ENCODE measurements around the gene UBD. TPM values are rescaled to one million over a fixed set of nuclear protein-coding genes. Genes with fewer than 3 reads are reported as not detected.

The UBD gene
- total and polyA plus RNA-seq, 2 of the 13 experiments (the other 11 are each of a cell fraction or from before 2014, with no cell fraction given), result 13.9 to 172 TPM

GRCh38 chr6:29559524-29560287 is at the start of gene UBD (continued):
- TF ChIP-seq TIGD3 (CRISPR knock-in tag; IDR thresholded peaks at IDR 0.05; ENCODE audit: borderline replicate concordance) (no peak), ETV6 (CRISPR knock-in tag; conservative IDR thresholded peaks at IDR 0.05) (no peak), ELF3 (CRISPR knock-in tag; IDR thresholded peaks at IDR 0.05) (no peak), ZNF597 (CRISPR knock-in tag; IDR thresholded peaks at IDR 0.05) (no peak), SUZ12 (IDR thresholded peaks at IDR 0.05; ENCODE audit: low read depth, low read length) (no peak), RBAK (CRISPR knock-in tag; IDR thresholded peaks at IDR 0.05) (no peak), ZNF350 (CRISPR knock-in tag; IDR thresholded peaks at IDR 0.05; ENCODE audit: borderline replicate concordance, low read depth) (no peak), HDAC6 (IDR thresholded peaks at IDR 0.05; ENCODE audit: low read depth, low read length) (no peak), SMAD3 (CRISPR knock-in tag; IDR thresholded peaks at IDR 0.05) (0 out of 2 replicates have a peak, but pooled peaks have one; percentile 24), SRSF9 (IDR thresholded peaks at IDR 0.05; ENCODE audit: borderline replicate concordance, insufficient read depth, low read depth, low read length, poor library complexity, severe bottlenecking) (no peak)
- TF ChIP-seq, protein P1, sequence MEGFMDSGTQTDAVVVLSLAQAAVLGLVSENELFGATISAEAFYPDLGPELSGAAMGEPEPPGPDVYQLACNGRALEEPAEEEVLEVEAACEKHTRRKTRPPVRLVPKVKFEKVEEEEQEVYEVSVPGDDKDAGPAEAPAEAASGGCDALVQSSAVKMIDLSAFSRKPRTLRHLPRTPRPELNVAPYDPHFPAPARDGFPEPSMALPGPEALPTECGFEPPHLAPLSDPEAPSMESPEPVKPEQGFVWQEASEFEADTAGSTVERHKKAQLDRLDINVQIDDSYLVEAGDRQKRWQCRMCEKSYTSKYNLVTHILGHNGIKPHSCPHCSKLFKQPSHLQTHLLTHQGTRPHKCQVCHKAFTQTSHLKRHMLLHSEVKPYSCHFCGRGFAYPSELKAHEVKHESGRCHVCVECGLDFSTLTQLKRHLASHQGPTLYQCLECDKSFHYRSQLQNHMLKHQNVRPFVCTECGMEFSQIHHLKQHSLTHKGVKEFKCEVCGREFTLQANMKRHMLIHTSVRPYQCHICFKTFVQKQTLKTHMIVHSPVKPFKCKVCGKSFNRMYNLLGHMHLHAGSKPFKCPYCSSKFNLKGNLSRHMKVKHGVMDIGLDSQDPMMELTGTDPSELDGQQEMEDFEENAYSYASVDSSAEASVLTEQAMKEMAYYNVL (CRISPR knock-in tag; IDR thresholded peaks at IDR 0.05; ENCODE audit: borderline replicate concordance), result peak; percentile 28; the same call in 1 of the 2 replicates
- TF ChIP-seq, protein P2, sequence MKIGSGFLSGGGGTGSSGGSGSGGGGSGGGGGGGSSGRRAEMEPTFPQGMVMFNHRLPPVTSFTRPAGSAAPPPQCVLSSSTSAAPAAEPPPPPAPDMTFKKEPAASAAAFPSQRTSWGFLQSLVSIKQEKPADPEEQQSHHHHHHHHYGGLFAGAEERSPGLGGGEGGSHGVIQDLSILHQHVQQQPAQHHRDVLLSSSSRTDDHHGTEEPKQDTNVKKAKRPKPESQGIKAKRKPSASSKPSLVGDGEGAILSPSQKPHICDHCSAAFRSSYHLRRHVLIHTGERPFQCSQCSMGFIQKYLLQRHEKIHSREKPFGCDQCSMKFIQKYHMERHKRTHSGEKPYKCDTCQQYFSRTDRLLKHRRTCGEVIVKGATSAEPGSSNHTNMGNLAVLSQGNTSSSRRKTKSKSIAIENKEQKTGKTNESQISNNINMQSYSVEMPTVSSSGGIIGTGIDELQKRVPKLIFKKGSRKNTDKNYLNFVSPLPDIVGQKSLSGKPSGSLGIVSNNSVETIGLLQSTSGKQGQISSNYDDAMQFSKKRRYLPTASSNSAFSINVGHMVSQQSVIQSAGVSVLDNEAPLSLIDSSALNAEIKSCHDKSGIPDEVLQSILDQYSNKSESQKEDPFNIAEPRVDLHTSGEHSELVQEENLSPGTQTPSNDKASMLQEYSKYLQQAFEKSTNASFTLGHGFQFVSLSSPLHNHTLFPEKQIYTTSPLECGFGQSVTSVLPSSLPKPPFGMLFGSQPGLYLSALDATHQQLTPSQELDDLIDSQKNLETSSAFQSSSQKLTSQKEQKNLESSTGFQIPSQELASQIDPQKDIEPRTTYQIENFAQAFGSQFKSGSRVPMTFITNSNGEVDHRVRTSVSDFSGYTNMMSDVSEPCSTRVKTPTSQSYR (CRISPR knock-in tag; IDR thresholded peaks at IDR 0.05; ENCODE audit: borderline replicate concordance), result no peak
- TF ChIP-seq, protein P3, sequence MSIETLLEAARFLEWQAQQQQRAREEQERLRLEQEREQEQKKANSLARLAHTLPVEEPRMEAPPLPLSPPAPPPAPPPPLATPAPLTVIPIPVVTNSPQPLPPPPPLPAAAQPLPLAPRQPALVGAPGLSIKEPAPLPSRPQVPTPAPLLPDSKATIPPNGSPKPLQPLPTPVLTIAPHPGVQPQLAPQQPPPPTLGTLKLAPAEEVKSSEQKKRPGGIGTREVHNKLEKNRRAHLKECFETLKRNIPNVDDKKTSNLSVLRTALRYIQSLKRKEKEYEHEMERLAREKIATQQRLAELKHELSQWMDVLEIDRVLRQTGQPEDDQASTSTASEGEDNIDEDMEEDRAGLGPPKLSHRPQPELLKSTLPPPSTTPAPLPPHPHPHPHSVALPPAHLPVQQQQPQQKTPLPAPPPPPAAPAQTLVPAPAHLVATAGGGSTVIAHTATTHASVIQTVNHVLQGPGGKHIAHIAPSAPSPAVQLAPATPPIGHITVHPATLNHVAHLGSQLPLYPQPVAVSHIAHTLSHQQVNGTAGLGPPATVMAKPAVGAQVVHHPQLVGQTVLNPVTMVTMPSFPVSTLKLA (IDR thresholded peaks at IDR 0.05), result no peak

All from HepG2 (cell line).